GM12878 (cell line): ENCODE measurements around the gene RIC1. TPM values are rescaled to one million over a fixed set of nuclear protein-coding genes. Genes with fewer than 3 reads are reported as not detected.

Source experiments
- ATAC-seq: fragments of 200-7000 bp; cut with Tn5 transposase; 3 replicates; pipeline ENCODE4 v1.9.1; 2020; ENCODE audit warnings: mild to moderate bottlenecking, moderate library complexity
- BruUV-seq: library from RNA; stranded (reverse); fragments of 400-500 nt; replicated peaks from 2 replicates; lab custom pipeline; 2021; lab: Mats Ljungman, UMichigan
- CTCF ChIA-PET: fragments of 300-600 bp; sonication (Branson Sonifier 250); formaldehyde crosslinking; extraction: SDS; loops from one replicate; lab custom pipeline; 2021; ENCODE audit warnings: inconsistent platforms; lab: Yijun Ruan, JAX
- POLR2A ChIA-PET: fragments of 350-600 bp; formaldehyde crosslinking; extraction: SDS; loops from one replicate; lab custom pipeline; 2021; ENCODE audit warnings: inconsistent platforms; lab: Charles Lee
- RAD21 ChIA-PET: fragments of 300-600 bp; sonication (Branson Sonifier 250); formaldehyde crosslinking; loops from one replicate; lab custom pipeline; 2023; ENCODE audit warnings: antibody characterized with exemption; ENCODE audit not compliant: unreplicated experiment; lab: Charles Lee
- SMC1A ChIA-PET: fragments of 300-600 bp; sonication (Branson Sonifier 250); formaldehyde crosslinking; loops from one replicate; lab custom pipeline; 2023; ENCODE audit not compliant: unreplicated experiment, uncharacterized antibody; lab: Charles Lee
- DNase-seq: peaks from one replicate; pipeline ENCODE4 v3.0.0-alpha.2; 2011; ENCODE audit warnings: low read depth, low spot score
- FAIRE-seq: peaks from 3 replicates; lab custom pipeline; 2011; peaks lifted over from hg19 to GRCh38; lab: Jason Lieb, UNC
- H2AFZ ChIP-seq: 2 replicates; pipeline ENCODE4 v1.6.0; 2011; ENCODE audit warnings: low read depth, low read length, control low read depth; ENCODE audit not compliant: control insufficient read depth
- H3K27ac ChIP-seq: 2 replicates; pipeline ENCODE4 v1.5.1; 2011; ENCODE audit warnings: control low read depth; ENCODE audit not compliant: control insufficient read depth, insufficient read depth
- H3K27me3 ChIP-seq, 2 experiments: replicated peaks in 1 of 2; 2 replicates each; pipeline versions ENCODE4 v1.6.0 to v1.6.1; 2011; ENCODE audit warnings: low read length in 1 of 2; ENCODE audit not compliant: control insufficient read depth in 2 of 2, insufficient read depth in 2 of 2
- H3K36me3 ChIP-seq, 2 experiments: 2 replicates each; pipeline ENCODE4 v1.5.1; 2011; ENCODE audit warnings: low read length in 1 of 2; ENCODE audit not compliant: control insufficient read depth in 2 of 2, insufficient read depth in 2 of 2
- H3K4me1 ChIP-seq: 2 replicates; pipeline ENCODE4 v1.6.1; 2011; ENCODE audit warnings: mild to moderate bottlenecking, low read length, moderate library complexity, mixed read lengths; ENCODE audit not compliant: control insufficient read depth, insufficient read depth
- H3K4me2 ChIP-seq: 2 replicates; pipeline ENCODE4 v1.6.0; 2011; ENCODE audit warnings: control low read depth; ENCODE audit not compliant: control insufficient read depth, insufficient read depth
- H3K4me3 ChIP-seq: fragments of 200-600 bp; sonication (generic); 2 replicates; pipeline ENCODE4 v1.5.1; 2016
- H3K79me2 ChIP-seq: 2 replicates; pipeline ENCODE4 v1.6.0; 2011; ENCODE audit warnings: low read length; ENCODE audit not compliant: control insufficient read depth, insufficient read depth
- H3K9ac ChIP-seq: 2 replicates; pipeline ENCODE4 v1.8.0; 2011; ENCODE audit warnings: low read length, control low read depth, mixed read lengths; ENCODE audit not compliant: control insufficient read depth, insufficient read depth
- H3K9me3 ChIP-seq: replicated peaks from 3 replicates; pipeline ENCODE4 v1.5.1; 2011; ENCODE audit warnings: mild to moderate bottlenecking, low read length; ENCODE audit not compliant: control insufficient read depth, insufficient read depth
- H4K20me1 ChIP-seq: 2 replicates; pipeline ENCODE4 v1.6.0; 2011; ENCODE audit not compliant: control insufficient read depth, insufficient read depth
- ATF7 ChIP-seq: fragments of 450-650 bp; IDR thresholded peaks from 2 replicates; pipeline ENCODE4 v1.6.1; 2016; ENCODE audit warnings: low read depth, mild to moderate bottlenecking
- BHLHE40 ChIP-seq, 2 experiments: fragments of 450-650 bp in 1 of 2; IDR thresholded peaks; 2 replicates each; pipeline ENCODE4 v1.6.1; 2011 to 2017; ENCODE audit warnings: low read depth in 2 of 2, borderline replicate concordance in 1 of 2, improper control_type of control experiment in 1 of 2, low read length in 1 of 2, mild to moderate bottlenecking in 1 of 2
- CBX3 ChIP-seq: fragments of 200-600 bp; sonication (generic); IDR thresholded peaks from 2 replicates; pipeline ENCODE4 v1.6.1; 2016; ENCODE audit warnings: low read depth, borderline replicate concordance
- CBX5 ChIP-seq: sonication (generic); IDR thresholded peaks from 2 replicates; pipeline ENCODE4 v1.6.1; 2016; ENCODE audit warnings: low read depth, moderate library complexity, mild to moderate bottlenecking, inconsistent platforms
- CEBPB ChIP-seq, 2 experiments: fragments of 150-350 bp in 1 of 2; IDR thresholded peaks; 2 replicates each; pipeline ENCODE4 v1.6.1; 2012 to 2014; ENCODE audit warnings: low read depth in 2 of 2, low read length in 2 of 2, borderline replicate concordance in 1 of 2, inconsistent platforms in 1 of 2
- ETV6 ChIP-seq, 2 experiments: fragments of 450-650 bp in 1 of 2; IDR thresholded peaks in 1 of 2; conservative IDR thresholded peaks in 1 of 2; 2 replicates each; pipeline ENCODE4 v1.6.1; 2014; ENCODE audit warnings: antibody characterized with exemption in 1 of 2, borderline replicate concordance in 1 of 2, low read depth in 1 of 2, mild to moderate bottlenecking in 1 of 2, moderate library complexity in 1 of 2
- HCFC1 ChIP-seq: fragments of 150-350 bp; IDR thresholded peaks from 2 replicates; pipeline ENCODE4 v1.6.1; 2014; ENCODE audit warnings: low read length
- HDAC2 ChIP-seq: fragments of 200-600 bp; sonication (generic); IDR thresholded peaks from 2 replicates; pipeline ENCODE4 v1.6.1; 2017
- KAT2A ChIP-seq: conservative IDR thresholded peaks from 2 replicates; pipeline ENCODE4 v1.6.1; 2011; ENCODE audit warnings: low read depth, low read length; ENCODE audit not compliant: control insufficient read depth
- MTA2 ChIP-seq: fragments of 450-650 bp; IDR thresholded peaks from 2 replicates; pipeline ENCODE4 v1.6.1; 2016; ENCODE audit warnings: low read depth, mild to moderate bottlenecking, moderate library complexity
- PAX8 ChIP-seq: fragments of 450-650 bp; IDR thresholded peaks from 2 replicates; pipeline ENCODE4 v1.6.1; 2017; ENCODE audit warnings: mild to moderate bottlenecking, moderate library complexity
- SMARCA5 ChIP-seq: fragments of 450-650 bp; IDR thresholded peaks from 2 replicates; pipeline ENCODE4 v1.6.1; 2017; ENCODE audit warnings: mild to moderate bottlenecking
- SP1 ChIP-seq: IDR thresholded peaks from one replicate; pipeline ENCODE4 v1.6.1; 2011; ENCODE audit warnings: low read depth, low read length
- STAT1 ChIP-seq: fragments of 450-650 bp; conservative IDR thresholded peaks from 2 replicates; pipeline ENCODE4 v1.6.1; 2014; ENCODE audit warnings: antibody characterized with exemption, mild to moderate bottlenecking
- TBL1XR1 ChIP-seq: IDR thresholded peaks from 2 replicates; pipeline ENCODE4 v1.6.1; 2012; ENCODE audit warnings: low read depth, low read length, improper control_type of control experiment
- ZNF217 ChIP-seq: fragments of 450-650 bp; IDR thresholded peaks from 2 replicates; pipeline ENCODE4 v1.6.1; 2017; ENCODE audit warnings: antibody characterized with exemption, mild to moderate bottlenecking
- ZNF274 ChIP-seq: IDR thresholded peaks from one replicate; pipeline ENCODE4 v1.8.0; 2011; ENCODE audit not compliant: insufficient read length, insufficient read depth
- ZNF384 ChIP-seq: IDR thresholded peaks from 2 replicates; pipeline ENCODE4 v1.6.1; 2012; ENCODE audit warnings: low read depth, mild to moderate bottlenecking, low read length, improper control_type of control experiment, borderline replicate concordance
- WGBS: methylation state at CpG from one replicate; pipeline ENCODE4 v1.1.6; 2016; ENCODE audit warnings: low lambda C conversion rate; ENCODE audit not compliant: insufficient replicate concordance, insufficient coverage; ENCODE audit errors: missing lambda C conversion rate; 5-methylcytosine and 5-hydroxymethylcytosine counted together
- in situ Hi-C: fragments of 300-500 bp; cut with MboI; formaldehyde crosslinking; loops from 9 replicates; pipeline ENCODE4 v1.14.3; 2018; ENCODE audit warnings: mixed read lengths
- intact Hi-C: fragments of 100-400 bp; cut with micrococcal nuclease; formaldehyde crosslinking; loops from one replicate; pipeline ENCODE4 v1.14.2; 2022; ENCODE audit not compliant: unreplicated experiment
- polyA plus RNA-seq, 11 experiments: library from polyadenylated mRNA; depleted of rRNA in 4 of 11; unstranded in 6 of 11; stranded (reverse) in 5 of 11; fragments of >200 nt; fragmentation: Nextera tagmentation in 4 of 11; fragmentation: Illumina TruSeq in 1 of 11; extraction: Ambion mirVana in 4 of 11; extraction: Trizol in 1 of 11; gene quantifications; 1 replicate in 1 of 11; 2 replicates in 10 of 11; pipeline versions ENCODE4 v1.2.1 to v1.2.3, GENCODE V29; 2011 to 2016; ENCODE audit warnings: inconsistent platforms in 2 of 11, missing spikeins in 2 of 11, low read depth in 1 of 11
- total RNA-seq, 4 experiments: library from RNA; depleted of rRNA in 3 of 4; stranded (reverse); fragments of >200 nt in 3 of 4; fragmentation: Illumina TruSeq in 1 of 4; extraction: Trizol in 1 of 4; gene quantifications; 2 replicates each; pipeline versions ENCODE4 v1.2.1 to v1.2.3, GENCODE V29; 2013 to 2021
- TF ChIP-seq, protein P1 (sequence below): IDR thresholded peaks from 2 replicates; pipeline ENCODE4 v1.6.1; 2012; ENCODE audit warnings: low read depth, low read length, improper control_type of control experiment

RIC1 gene
- total and polyA plus RNA-seq, 10 of the 15 experiments (the other 5 are each of a cell fraction or from before 2014, with no cell fraction given), result 6.2 to 59.8 (median 33.3) TPM

DNA sequence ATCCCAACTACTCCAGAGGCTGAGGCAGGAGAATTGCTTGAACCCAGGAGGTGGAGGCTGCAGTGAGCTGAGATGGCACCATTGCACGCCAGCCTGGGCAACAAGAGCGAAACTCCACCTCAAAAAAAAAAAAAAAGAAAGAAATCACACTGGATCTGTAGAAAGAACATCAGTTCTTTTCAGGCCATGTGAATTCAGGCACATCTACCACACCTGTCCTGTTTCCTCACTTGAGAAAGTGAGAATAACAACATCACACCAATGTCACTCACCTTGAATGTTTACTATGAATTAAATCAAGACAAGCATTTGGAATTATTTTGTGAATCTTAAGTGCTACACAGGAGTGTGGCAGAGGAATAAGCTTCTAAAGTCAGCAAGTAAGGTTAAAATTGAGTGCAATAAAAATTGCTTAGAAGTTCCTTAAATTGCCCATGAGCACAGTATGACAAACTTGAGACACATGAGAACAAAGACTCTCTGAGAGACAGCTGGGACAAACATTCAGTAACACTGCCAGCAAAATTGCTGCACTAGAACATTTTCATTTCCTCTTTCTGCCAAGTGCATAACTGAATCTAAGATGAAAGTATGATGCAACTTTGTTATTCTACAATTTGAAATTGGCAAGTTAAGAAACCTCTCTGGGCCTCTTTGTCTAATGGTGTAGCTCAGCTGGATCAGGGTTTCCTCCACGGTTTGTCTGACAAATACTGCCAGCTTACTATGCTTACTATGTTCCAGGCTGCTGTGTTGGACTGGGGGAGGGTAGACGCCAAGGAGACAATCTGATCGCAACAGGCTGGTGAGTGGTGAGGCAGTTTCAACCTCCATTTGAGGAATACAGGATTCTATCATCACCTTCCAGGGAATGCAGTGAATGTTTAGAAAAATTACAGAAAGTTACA lies 1.9 kb upstream of the RIC1 start:
- CTCF ChIA-PET, result interaction anchor here (0.9 to 2.1 kb wide), 9 partner anchors 18 to 188 kb away, joined by 3 to 12 read pairs (median 3); partner anchors contain the start of gene CD274
- H2AFZ ChIP-seq, result no peak overlapping the region
- FAIRE-seq (peak; percentile 89), ATAC-seq (peak; percentile 51), DNase-seq (peak; percentile 94)
- peaks cover 28% of the 10 kb centered on the region for H3K4me1 ChIP-seq
- 0% methylated on average over 3 of the region's 5 CpGs for WGBS
- H3K27me3 ChIP-seq, result no peaks in the 10 kb centered on the region
- no peaks in the 10 kb centered on the region for H4K20me1 ChIP-seq
- SMC1A ChIA-PET, result interaction anchor here (0.6 to 3.4 kb wide), 26 partner anchors 8 to 865 kb away, joined by 3 to 26 read pairs (median 5); partner anchors contain the start of genes CD274 and PDCD1LG2
- POLR2A ChIA-PET, result interaction anchor here (0.6 to 3.0 kb wide), 19 partner anchors 18 to 376 kb away, joined by 3 to 19 read pairs (median 3); partner anchors contain the start of genes CD274 and PLGRKT
- H3K9ac ChIP-seq, result peak overlapping the region; percentile 64
- no peaks in the 10 kb centered on the region; a peak in 1 of 4 replicates for H3K36me3 ChIP-seq
- H3K4me2 ChIP-seq, result peak overlapping the region; percentile 79
- H3K27ac ChIP-seq, result peak overlapping the region; percentile 78
- no peaks in the 10 kb centered on the region; the same call in 2 of the 3 replicates for H3K9me3 ChIP-seq
- in situ Hi-C loops (no loop called here), intact Hi-C loops (loop anchor here (2.0 to 5.0 kb wide), 2 partner anchors 36 to 205 kb away; partner anchors contain the start of gene ERMP1)
- H3K79me2 ChIP-seq, result peaks cover 77% of the 10 kb centered on the region
- BruUV-seq, result no TSS peak
- RAD21 ChIA-PET, result interaction anchor here (0.6 to 4.2 kb wide), 19 partner anchors 7 to 321 kb away, joined by 3 to 52 read pairs (median 5); partner anchors contain the start of genes CD274 and ERMP1
- H3K4me3 ChIP-seq, result peak overlapping the region; percentile 98
- TF ChIP-seq ATF7 (peak; percentile 96), HDAC2 (no peak), ZNF274 (no peak), CBX5 (peak; percentile 73; the same call in 1 of the 2 replicates), ZNF217 (peak; percentile 57; the same call in 1 of the 2 replicates), STAT1 (0 out of 2 replicates have a peak, but pooled peaks have one; percentile 32), MTA2 (peak; percentile 70), PAX8 (peak; percentile 49; the same call in 1 of the 2 replicates), ZNF384 (peak; percentile 54; the same call in 1 of the 2 replicates), KAT2A (no peak), TBL1XR1 (peak; percentile 65; the same call in 1 of the 2 replicates), SMARCA5 (peak; percentile 21; the same call in 1 of the 2 replicates), CBX3 (no peak), BHLHE40 (IDR thresholded peaks at IDR 0.05; ENCODE audit: borderline replicate concordance in 1 of 2, low read depth in 2 of 2, low read length in 1 of 2) (peak; percentile 32 to 50; a peak in 2 of 4 replicates), CEBPB (IDR thresholded peaks at IDR 0.05; ENCODE audit: borderline replicate concordance in 1 of 2, low read depth in 2 of 2, low read length in 2 of 2) (peak; percentile 97; a peak in 3 of 4 replicates), SP1 (peak; percentile 38), HCFC1 (no peak), ETV6 (conservative IDR thresholded peaks at IDR 0.05 in 1 of 2, IDR thresholded peaks at IDR 0.05 in 1 of 2; ENCODE audit: borderline replicate concordance in 1 of 2, low read depth in 1 of 2) (peak in 1 of 2 experiments; percentile 81; a peak in 2 of 4 replicates)
- TF ChIP-seq, protein P1, sequence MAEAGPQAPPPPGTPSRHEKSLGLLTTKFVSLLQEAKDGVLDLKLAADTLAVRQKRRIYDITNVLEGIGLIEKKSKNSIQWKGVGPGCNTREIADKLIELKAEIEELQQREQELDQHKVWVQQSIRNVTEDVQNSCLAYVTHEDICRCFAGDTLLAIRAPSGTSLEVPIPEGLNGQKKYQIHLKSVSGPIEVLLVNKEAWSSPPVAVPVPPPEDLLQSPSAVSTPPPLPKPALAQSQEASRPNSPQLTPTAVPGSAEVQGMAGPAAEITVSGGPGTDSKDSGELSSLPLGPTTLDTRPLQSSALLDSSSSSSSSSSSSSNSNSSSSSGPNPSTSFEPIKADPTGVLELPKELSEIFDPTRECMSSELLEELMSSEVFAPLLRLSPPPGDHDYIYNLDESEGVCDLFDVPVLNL, result no peak
